GM06990 (cell line): ENCODE measurements around the gene TULP3.

Experiments
- DNase-seq: peaks from one replicate; pipeline ENCODE4 v3.0.0-alpha.2; 2011; ENCODE audit not compliant: insufficient read length; ENCODE audit errors: extremely low read depth
- H3K27me3 ChIP-seq: replicated peaks from 2 replicates; pipeline ENCODE4 v1.6.0; 2011; ENCODE audit warnings: low read length; ENCODE audit not compliant: control insufficient read depth, insufficient read depth
- H3K36me3 ChIP-seq: 2 replicates; pipeline ENCODE4 v1.5.1; 2011; ENCODE audit warnings: low read length; ENCODE audit not compliant: control insufficient read depth, insufficient read depth
- H3K4me3 ChIP-seq: replicated peaks from 2 replicates; pipeline ENCODE4 v1.5.1; 2011; ENCODE audit warnings: low read depth, mild to moderate bottlenecking, control low read depth, low read length
- TF ChIP-seq, protein P1 (sequence below): IDR thresholded peaks from 2 replicates; pipeline ENCODE4 v1.5.1; 2011; ENCODE audit warnings: low read length, control low read depth, mild to moderate bottlenecking, inconsistent platforms; ENCODE audit not compliant: insufficient read depth, poor library complexity, severe bottlenecking

Gene TULP3

DNA sequence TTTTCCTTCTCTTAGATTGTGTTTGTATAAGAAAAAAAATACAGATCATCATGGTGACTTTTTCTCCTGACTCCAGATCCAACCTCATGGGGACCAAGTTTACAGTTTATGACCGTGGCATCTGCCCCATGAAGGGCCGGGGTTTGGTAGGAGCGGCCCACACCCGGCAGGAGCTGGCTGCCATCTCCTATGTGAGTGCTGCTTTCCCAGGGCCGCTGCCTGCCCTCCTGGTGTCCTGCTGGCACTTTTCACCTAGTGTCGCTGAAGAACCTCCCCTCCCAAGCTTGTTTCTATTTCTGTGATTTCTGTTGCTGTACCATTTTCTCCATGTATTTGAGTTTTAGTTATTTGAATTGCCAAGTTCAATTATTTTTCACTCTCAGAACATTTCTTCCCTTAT is 43.7 kb downstream of the TULP3 start:
- no peak overlapping the region for H3K4me3 ChIP-seq
- TF ChIP-seq, protein P1, sequence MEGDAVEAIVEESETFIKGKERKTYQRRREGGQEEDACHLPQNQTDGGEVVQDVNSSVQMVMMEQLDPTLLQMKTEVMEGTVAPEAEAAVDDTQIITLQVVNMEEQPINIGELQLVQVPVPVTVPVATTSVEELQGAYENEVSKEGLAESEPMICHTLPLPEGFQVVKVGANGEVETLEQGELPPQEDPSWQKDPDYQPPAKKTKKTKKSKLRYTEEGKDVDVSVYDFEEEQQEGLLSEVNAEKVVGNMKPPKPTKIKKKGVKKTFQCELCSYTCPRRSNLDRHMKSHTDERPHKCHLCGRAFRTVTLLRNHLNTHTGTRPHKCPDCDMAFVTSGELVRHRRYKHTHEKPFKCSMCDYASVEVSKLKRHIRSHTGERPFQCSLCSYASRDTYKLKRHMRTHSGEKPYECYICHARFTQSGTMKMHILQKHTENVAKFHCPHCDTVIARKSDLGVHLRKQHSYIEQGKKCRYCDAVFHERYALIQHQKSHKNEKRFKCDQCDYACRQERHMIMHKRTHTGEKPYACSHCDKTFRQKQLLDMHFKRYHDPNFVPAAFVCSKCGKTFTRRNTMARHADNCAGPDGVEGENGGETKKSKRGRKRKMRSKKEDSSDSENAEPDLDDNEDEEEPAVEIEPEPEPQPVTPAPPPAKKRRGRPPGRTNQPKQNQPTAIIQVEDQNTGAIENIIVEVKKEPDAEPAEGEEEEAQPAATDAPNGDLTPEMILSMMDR: no peak
- H3K27me3 ChIP-seq: no peaks in the 10 kb centered on the region
- no peak for DNase-seq
- no peaks in the 10 kb centered on the region; the same call in 1 of the 2 replicates for H3K36me3 ChIP-seq

DNA sequence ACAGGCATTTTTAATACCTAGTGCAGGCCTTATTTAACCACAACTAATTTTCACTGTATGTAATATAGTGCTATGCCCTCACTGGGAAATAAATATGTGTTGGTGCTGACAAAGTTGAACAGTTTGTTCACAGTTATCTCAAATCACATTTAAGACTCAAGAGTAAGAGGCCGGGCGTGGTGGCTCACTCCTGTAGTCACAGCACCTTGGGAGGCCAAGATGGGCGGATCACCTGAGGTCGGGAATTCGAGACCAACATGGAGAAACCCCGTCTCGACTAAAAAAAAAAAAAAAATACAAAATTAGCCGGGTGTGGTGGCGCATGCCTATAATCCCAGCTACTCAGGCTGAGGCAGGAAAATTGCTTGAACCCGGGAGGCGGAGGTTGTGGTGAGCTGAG is 45.6 kb downstream of the TULP3 start:
- Histone ChIP-seq H3K27me3 (no peaks in the 10 kb centered on the region), H3K36me3 (peaks cover 2% of the 10 kb centered on the region), H3K4me3 (no peak overlapping the region)
- TF ChIP-seq, protein P1: no peak
- DNase-seq: no peak

DNA sequence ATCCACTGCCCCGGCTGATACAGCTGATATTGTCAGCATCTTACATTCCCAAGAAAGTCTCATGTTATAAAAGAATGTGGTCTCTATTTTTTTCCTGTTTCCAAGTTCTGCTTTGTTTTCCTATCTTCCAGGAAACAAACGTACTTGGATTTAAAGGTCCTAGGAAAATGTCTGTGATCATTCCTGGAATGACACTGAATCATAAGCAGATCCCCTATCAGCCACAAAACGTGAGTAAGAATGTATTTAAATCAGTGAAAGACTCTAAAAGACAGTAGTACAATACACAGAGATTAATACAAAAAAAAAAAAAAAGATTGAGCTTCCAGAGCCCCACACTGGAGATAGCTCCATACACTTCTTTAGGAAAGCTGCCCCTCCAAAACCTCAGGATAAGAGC is 46.8 kb downstream of the TULP3 start:
- DNase-seq: no peak
- Histone ChIP-seq H3K4me3 (no peak overlapping the region), H3K36me3 (peaks cover 2% of the 10 kb centered on the region), H3K27me3 (no peaks in the 10 kb centered on the region)
- TF ChIP-seq, protein P1: no peak

DNA sequence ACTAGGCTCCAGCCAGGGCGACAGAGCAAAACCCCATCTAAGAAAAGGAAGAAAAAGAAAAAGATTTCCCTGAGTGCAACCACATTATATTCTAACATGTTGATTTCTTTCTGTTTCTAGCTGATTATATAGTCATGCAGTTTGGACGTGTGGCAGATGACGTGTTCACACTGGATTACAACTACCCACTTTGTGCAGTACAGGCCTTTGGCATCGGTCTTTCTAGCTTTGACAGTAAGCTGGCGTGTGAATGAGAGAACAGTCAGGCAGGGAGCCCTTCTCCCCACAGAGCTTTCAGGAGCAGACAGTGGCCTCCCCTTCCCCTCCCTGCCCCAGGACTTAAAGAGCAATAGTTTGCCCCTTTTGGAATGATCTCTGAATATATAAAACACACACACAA is 48.5 kb downstream of the TULP3 start:
- Histone ChIP-seq H3K4me3 (no peak overlapping the region), H3K36me3 (peaks cover 2% of the 10 kb centered on the region), H3K27me3 (no peaks in the 10 kb centered on the region)
- no peak for DNase-seq
- TF ChIP-seq, protein P1: no peak

DNA sequence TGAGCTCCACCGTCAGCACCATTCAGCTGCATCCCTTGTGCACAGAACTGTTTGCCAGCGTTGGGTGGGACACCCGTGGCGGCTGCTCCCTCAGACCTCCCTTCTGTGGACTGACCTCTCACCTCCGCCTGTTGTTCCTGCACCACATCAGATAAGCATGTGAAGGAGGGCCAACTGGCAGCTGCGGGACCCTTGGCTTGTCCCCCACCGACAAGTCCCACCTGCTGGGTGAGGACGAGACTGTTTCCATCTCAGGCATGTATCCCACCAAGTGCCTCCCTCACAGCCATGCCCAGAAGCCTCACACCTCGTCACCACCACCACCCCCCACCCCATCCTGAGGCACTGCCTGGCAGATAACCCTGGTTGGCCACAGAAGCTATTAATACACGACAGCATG is 49.9 kb downstream of the TULP3 start:
- H3K36me3 ChIP-seq: peaks cover 2% of the 10 kb centered on the region
- TF ChIP-seq, protein P1: no peak
- no peaks in the 10 kb centered on the region for H3K27me3 ChIP-seq
- no peak overlapping the region for H3K4me3 ChIP-seq
- no peak for DNase-seq

DNA sequence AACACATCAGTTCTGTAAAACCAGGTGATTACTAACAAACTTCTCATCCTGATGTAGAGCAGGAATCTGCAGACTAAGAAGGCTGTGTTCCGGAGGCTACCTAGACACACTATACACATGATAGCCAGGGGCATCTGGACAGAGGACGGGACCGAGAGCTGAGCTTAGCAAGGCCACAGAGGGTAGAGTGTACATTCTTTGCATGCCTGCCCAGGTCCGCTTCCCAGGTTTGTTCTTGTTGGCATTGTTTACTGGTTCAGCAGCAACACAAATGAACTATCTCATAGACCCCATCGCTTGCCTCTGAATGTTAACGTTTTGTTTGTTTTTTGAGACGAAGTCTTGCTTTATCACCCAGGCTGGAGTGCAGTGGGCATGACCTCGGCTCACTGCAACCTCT is 50.8 kb downstream of the TULP3 start:
- DNase-seq: no peak

More for the DNA sequence above, 50.8 kb downstream of the TULP3 start:
- Histone ChIP-seq H3K27me3 (no peaks in the 10 kb centered on the region), H3K4me3 (no peak overlapping the region), H3K36me3 (peaks cover 2% of the 10 kb centered on the region)
- TF ChIP-seq, protein P1: no peak
